Fibroblast of pulmonary artery (primary cell): ENCODE measurements around the gene ATG4B.

Experiments
- DNase-seq: peaks from one replicate; pipeline ENCODE4 v3.0.0-alpha.2; 2010; ENCODE audit warnings: low read depth
- H3K4me3 ChIP-seq: replicated peaks from 2 replicates; pipeline ENCODE4 v1.5.1; 2011; ENCODE audit warnings: low read depth, mild to moderate bottlenecking, control low read depth, low read length, moderate library complexity
- TF ChIP-seq, protein P1 (sequence below): IDR thresholded peaks from 2 replicates; pipeline ENCODE4 v1.5.1; 2011; ENCODE audit warnings: mild to moderate bottlenecking, control low read depth, low read length, inconsistent platforms; ENCODE audit errors: missing control alignments

Gene ATG4B

DNA sequence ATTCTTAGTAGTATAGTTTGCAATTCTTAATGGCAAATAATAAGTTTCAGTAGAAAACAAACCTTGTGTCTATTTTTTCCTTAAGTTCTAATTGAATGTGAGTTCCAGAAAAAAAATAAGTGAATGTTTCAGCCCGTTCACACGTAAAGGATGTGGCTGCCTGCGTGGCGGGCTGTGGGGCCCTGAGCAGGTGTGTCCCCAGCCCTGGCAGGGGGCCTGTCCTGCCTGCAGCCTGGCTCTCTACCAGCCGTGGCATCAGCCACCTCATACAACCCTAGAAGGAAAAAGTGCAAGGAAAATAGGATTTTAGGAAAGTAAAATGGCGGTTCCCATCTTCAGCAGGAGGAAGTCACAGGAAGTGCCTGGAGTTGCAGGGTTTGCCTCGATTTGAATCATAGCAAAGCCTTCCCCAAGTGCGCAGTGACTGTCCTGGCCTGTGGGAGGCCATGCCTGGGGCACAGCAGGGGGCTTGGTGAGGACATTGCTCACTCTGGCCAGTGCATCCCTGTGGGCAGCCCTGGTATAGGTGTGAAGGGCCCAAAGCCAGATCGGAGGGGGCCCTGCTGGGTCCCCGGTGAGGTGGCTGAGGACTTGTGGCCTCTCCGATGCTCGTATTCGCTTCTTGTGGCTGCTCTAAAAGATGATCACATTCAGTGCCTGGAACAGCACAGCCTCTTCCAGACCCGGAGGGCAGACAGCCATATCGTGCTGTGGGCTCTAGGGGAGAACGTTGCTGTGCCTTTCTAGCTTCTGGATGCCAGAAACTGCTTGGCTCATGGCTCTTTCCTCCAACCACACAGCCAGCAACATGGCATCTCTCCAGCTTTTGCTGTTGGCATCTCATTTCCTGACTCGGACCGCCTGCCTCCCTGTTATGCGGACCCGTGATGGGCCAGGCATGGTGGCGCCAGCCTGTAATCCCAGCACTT lies 36.6 kb downstream of the ATG4B start:
- H3K4me3 ChIP-seq: no peak overlapping the region
- no peak for DNase-seq
- TF ChIP-seq, protein P1, sequence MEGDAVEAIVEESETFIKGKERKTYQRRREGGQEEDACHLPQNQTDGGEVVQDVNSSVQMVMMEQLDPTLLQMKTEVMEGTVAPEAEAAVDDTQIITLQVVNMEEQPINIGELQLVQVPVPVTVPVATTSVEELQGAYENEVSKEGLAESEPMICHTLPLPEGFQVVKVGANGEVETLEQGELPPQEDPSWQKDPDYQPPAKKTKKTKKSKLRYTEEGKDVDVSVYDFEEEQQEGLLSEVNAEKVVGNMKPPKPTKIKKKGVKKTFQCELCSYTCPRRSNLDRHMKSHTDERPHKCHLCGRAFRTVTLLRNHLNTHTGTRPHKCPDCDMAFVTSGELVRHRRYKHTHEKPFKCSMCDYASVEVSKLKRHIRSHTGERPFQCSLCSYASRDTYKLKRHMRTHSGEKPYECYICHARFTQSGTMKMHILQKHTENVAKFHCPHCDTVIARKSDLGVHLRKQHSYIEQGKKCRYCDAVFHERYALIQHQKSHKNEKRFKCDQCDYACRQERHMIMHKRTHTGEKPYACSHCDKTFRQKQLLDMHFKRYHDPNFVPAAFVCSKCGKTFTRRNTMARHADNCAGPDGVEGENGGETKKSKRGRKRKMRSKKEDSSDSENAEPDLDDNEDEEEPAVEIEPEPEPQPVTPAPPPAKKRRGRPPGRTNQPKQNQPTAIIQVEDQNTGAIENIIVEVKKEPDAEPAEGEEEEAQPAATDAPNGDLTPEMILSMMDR: no peak

DNA sequence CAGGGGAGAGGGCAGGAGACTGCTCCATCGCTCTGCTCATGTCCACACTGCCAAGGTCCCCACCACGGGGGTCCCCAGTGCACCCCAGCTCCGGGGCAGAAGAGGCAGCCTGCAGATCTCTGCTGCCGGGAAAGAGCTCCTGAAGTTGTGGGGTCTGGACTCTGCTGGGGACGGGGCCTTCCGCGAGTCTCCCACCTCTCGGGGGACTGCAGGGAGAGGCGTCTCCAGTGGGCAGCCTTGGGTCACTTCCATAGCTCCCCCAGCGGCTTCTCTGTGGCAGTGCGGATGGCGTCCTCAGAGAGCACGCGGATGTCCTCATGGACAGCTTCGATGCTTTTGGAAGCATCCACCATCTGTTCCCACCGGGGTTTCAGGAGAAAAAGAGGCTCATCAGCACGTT lies 38.4 kb downstream of the ATG4B start:
- TF ChIP-seq, protein P1: no peak
- no peak for DNase-seq
- H3K4me3 ChIP-seq: no peak overlapping the region

DNA sequence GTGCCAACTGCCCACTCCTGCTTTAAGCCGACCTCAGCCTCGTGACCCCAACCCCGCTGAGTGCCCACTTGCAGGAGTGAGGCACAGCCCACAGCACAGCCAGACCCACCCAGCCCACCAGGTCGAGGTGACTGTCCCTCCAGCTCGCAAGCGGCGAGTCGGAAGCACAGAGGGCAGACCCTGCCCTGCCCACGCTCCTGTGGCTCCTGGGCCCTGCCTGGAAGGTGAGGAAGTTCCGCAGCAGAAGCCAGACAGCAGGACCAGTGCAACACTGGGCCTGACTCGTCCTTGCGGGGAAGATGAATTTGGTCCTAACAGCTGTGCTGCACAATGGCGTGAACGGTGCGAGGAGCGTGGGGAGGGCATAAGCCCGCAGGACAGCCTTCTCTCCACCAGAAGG lies 39.2 kb downstream of the ATG4B start:
- no peak overlapping the region for H3K4me3 ChIP-seq
- TF ChIP-seq, protein P1: no peak
- DNase-seq: no peak

DNA sequence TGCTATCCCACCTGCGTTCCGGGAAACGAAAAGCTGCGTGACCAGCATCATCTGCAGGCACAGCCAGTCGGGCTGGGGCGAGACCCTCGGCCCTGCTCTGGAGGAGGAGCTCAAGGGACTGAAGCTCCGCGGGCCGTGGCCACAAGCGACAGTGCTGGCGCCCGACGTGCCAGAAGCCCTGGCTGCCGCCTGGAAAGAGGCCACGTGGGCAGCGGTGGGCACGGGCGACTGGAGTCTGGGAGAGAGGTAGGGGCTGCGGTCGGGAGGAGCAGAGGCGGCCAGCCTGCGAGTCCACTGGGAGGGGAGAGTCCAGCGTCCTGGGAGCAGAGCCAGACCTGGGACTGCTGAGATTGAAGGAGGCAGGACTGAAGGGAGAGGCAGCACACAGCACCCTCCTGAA lies 39.9 kb downstream of the ATG4B start:
- no peak for DNase-seq
- no peak overlapping the region for H3K4me3 ChIP-seq
- TF ChIP-seq, protein P1: no peak

DNA sequence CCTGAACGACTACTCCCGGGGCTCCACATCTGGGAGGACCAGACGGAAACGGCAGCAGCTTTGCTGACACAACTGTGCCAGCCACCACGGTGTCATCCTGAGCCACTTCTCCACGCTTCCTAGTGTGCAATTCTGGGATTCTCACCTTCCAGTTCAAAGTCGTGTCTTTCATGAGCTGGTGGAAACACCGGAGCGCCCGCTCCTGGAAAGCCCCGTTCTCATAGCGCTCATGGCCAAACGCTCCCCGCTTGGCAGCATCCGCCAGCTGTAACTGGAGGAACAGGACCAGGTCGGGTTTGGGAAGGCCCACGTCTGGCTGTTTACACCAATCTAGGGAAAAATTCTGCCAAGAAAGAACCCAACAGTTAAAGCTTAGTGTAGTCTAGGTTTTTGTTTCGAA lies 40.8 kb downstream of the ATG4B start:
- no peak overlapping the region for H3K4me3 ChIP-seq
- TF ChIP-seq, protein P1: no peak
- no peak for DNase-seq

DNA sequence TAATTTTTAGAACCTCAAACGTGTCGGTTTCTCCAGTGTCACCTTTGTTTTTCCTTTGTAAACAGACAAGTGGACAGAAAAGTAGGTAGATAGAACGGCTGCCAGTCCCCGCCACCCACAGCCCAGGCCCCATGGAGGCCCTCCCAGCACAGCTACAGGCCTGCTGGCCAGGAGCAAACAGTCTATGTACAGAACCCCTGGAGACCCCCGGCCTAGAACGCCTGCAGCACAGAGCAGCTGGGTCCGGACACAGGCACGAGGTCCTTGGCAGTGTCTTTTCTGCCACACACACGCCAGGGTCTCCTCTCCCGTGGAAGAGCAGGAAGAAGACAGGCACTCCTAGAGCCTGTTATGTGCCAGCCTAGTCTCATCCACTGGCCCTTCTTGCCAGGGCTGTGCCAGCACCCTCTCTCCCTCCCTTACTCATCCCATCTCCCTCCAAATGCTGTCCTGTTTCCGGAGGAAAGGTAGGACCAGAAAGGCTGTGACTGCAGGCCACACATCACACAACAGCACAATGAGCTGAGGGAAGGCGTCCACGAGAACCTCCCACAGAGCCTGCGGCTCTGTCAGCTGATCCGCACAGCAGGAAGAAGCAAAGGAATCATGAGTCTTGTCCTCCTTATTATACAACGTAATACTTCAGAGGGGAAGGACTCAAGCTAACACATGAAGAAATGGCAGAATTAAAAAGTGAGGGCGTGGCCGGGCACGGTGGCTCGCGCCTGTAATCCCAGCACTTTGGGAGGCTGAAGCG lies 41.5 kb downstream of the ATG4B start:
- DNase-seq: no peak
- TF ChIP-seq, protein P1: no peak
- H3K4me3 ChIP-seq: no peak overlapping the region
